Measurements from ENCODE around the gene ACSL5.
"Not testable (repeated sequence)": the region's sequence is repeated elsewhere in the genome, so short reads cannot be mapped to it uniquely, and the experiment has no call there.

ACSL5 gene

DNA sequence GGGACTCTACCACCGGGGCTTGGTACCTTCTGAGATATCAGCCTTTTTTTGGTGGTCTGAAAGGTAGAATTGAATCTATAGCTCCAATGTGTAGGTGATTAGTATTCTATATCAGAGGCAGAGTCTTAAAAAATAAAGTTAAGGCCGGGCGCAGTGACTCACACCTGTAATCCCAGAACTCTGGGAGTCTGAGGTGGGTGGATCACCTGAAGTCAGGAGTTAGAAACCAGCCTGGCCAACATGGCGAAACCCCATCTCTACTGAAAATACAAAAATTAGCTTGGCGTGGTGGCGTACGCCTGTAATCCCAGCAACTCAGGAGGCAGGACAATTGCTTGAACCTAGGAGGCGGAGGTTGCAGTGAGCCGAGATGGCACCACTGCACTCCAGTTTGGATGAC is 3.2 kb downstream of the ACSL5 start:
- not testable (repeated sequence) for DNase-seq

GRCh38 chr10:112379635-112380296 is 5.8 kb downstream of the ACSL5 start:
- peak; percentile 26 for DNase-seq

DNA sequence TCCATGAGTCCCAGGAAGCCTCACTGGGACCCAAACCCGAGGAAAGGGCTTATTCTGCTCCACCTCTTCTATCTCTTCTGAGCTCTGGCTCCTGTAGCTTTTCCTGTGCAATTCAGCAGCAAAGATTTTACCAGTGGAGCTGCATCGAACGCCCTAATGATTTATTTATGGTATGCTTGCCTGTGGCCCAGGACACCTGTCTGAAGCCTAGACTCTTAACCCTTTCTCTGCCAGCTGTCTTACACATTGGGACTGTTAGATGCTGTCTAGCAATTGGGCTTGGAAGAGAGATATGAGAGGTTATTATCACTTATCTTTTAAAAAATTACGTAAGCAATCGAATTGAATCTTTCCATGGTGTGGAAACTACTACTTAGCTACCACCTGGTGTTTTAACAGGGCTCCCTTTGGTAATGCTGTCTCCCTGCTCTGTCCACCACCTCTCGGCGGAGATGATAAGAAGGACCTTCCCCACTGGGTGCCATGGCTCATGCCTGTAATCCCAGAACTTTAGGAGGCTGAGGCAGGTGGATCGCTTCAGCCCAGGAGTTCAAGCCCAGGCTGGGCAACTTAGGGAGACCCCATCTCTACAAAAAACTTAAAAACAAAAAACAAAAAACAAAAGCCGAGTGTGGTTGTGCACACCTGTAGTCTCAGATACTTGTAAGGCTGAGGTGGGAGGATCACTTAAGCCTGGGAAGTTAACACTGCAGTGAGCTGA is 8.8 kb downstream of the ACSL5 start:
- no peak for DNase-seq

DNA sequence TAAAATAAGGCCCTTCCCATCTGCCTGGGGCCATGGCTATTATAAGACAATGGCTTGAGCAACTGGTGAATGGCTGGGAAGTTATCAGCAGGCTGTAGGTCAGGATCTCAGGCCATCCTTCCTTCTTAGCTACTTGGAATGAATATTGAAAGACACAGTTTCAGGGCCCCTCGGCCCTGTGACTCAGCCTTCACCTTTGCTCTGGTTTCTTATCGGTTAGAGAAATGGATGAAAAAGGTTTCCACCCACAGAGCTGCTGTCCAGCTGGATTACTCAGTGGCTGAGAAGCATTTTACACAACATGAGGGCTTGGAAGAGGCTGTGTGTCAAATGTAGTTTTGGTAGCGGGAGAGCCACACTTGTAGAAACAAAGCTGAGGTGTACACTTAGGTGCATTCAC is 9.4 kb downstream of the ACSL5 start:
- DNase-seq, result no peak

GRCh38 chr10:112384141-112384540 is 10.2 kb downstream of the ACSL5 start:
- no peak for DNase-seq

DNA sequence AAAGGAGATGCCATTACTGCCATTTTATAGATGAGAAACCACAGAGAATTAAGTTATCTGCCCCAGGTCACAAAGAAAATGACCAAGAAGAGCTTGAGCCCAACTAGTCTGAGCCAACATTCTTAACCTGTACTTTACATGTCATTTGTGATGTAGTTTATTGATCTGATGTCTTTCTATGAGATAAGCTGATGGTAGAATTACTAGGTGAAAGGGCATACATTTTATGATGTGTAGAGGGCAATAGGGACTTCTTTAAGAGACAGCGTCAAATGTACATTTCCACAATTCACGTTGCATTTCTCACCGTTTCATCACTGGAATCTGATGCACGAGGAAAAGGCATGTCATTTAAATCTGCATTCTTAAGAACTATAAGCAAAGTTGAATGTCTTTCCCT is 11.3 kb downstream of the ACSL5 start:
- DNase-seq, result no peak

DNA sequence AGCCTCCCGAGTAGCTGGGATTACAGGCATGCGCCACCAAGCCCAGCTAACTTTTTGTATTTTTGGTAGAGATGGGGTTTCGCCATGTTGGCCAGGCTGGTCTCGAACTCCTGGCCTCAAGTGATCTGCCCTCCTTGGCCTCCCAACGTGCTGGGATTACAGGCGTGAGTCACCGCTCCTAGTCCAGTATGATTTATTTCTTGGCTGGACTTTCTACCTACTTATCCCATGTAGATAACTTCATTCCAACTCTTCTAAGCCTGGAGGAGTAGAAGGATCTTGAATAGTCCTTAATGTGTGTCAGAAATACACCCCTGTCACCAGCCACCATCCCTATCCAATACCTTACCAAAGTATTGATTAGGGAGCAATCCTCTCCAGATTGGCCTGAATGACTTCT is 14.1 kb downstream of the ACSL5 start:
- DNase-seq, result not testable (repeated sequence)

GRCh38 chr10:112388548-112388947 is 14.6 kb downstream of the ACSL5 start:
- no peak for DNase-seq

DNA sequence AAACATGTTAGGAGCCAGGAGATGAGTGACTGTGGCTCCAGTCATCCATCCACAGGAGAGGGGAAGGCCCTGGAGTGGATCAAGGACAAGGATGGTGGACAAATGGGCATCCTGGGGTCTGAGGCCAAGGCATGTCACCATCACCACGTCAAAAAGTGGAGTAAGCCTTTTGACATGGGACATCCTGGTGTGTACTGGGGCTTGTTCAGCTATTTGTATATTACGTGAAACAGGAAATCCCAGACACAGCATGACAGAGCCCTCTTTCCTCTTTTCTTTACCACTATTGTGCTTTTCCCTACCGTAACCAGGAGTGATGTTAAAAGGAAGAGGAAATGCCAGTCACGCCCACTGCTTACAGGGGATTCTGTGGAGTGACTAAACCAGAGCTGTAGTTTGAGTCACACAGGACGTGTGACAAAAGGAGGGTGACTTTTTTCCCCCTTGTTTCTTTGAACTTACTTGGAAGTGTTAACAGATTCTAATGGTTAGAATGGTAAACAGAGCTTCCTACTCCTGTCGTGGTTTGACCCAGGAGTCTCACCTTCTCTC is 15.4 kb downstream of the ACSL5 start:
- DNase-seq, result peak; percentile 63

DNA sequence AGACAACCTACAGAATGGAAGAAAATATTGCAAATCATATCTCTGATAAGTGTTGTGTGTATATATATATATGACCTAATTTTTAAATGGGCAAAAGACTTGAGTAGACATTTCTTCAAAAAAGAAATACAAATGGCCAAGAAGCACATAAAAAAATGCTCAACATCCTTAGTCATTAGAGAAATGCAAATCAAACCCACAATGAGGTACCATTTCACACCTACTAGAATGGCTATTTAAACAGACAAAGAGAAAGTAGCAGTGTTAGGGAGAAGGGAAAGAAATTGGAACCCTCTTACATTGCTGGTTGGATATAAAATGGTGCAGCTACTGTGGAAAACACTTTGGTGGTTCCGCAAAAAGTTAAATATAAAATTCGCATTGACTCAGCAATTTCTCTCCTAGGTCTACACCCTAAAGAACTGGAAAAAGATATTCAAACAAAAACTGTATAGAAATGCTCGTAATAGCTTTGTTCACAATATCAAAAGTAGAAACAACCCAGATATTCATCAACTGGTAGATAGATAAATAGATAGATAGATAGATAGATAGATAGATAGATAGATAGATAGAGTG is 16.3 kb downstream of the ACSL5 start:
- no peak for DNase-seq

- DNase-seq, result no peak
Observed at GRCh38 chr10:112393341-112393740, 19.4 kb downstream of the ACSL5 start.

DNA sequence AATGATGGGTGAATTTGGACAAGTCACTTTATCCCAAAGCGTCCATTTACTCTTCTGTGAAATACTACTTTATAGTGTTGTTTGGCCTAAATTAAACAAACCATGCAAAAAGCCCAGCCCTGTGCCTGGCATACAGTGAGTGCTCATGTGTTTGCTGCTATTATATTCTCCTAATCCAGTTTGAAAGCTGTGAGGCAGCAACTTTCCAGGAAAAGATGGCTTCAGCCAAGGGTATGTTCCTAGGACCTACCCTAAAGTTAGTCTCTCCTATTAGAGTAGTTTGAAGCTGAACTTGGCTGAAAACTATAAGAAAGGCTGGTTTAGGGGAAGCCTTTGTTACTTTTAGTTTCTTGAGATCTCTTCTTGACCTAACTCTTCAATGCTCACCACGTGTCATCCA is 19.9 kb downstream of the ACSL5 start:
- DNase-seq, result no peak

DNA sequence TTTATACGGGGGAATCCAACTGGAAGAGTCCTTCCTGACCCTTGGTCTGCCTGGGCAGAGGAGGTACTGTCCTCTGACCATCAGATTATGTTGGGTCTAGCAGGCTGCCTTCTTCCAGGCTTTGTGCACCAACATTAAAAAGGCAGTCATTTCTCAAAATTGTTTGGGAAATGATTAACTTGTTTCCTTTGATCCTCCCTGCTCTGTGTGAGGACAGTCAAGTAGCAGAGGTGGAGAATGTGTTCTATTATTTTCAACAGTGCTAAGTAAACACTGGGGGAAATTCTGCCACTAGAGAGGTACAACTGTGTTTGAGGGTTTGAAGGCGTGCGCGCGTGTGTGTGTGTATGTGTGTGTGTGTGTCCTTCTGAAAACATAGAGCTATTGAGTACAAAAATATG is 20.6 kb downstream of the ACSL5 start:
- DNase-seq, result no peak

- DNase-seq, result no peak
Observed at GRCh38 chr10:112395809-112396530, 22.1 kb downstream of the ACSL5 start.

DNA sequence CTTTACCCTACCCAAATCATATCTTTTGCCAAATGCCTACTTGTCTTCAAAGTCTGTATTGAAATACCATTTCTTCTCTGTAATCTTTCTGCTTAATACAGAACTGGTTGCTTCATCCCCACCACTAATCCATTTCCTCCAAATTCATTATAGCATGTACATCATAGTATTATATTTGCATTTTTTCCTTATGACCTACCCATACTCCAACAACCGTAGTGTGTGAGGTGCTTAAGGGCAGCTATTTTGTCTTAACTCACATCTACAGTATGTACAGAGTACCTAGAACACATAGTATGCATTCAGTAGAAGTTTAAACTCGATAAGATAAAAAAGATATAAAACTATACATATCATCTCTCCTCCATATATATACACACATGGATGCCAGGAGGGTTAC is 23.7 kb downstream of the ACSL5 start:
- DNase-seq, result no peak

- no peak for DNase-seq
Observed at GRCh38 chr10:112402917-112403316, 29.0 kb downstream of the ACSL5 start.

GRCh38 chr10:112404617-112405016 is 30.7 kb downstream of the ACSL5 start:
- DNase-seq, result no peak

DNA sequence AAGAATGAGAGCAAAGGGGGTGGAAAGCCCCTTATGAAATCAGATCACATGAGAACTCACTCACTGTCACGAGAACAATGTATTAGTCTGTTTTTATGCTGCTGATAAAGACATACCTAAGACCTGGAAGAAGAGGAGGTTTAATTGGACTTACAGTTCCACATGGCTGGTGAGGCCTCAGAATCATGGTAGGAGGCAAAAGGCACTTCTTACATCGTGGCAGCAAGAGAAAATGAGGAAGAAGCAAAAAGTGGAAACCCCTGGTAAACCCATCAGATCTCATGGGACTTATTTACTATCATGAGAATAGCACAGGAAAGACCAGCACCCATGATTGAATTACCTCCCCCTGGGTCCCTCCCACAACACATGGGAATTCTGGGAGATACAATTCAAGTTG is 32.9 kb downstream of the ACSL5 start:
- not testable (repeated sequence) for DNase-seq

GRCh38 chr10:112407696-112408095 is 33.8 kb downstream of the ACSL5 start:
- DNase-seq, result no peak

GRCh38 chr10:112409299-112409698 is 35.4 kb downstream of the ACSL5 start:
- DNase-seq, result no peak

GRCh38 chr10:112409755-112410154 is 35.8 kb downstream of the ACSL5 start:
- DNase-seq, result no peak

DNA sequence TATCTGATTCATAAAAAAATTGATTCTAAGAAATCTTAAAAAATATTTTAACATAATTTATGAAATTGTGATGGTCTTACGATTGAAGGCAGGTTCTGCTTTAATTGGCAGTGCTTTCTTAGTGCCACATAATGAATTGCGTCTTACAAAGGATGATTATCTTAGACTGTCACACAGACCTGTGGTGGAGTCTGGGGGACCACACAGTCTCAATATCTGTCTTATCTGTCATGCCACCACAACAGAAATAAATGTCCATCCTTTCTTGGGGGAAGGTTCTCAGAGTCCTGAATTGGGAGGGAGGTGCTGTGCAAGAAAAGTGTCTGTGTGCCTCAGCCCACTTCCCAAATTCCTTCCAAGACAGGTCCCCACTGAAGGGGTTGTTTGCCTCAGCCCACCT is 38.8 kb downstream of the ACSL5 start:
- DNase-seq, result no peak

- no peak for DNase-seq
Observed at GRCh38 chr10:112421731-112422130, 47.8 kb downstream of the ACSL5 start.
